Hepatocyte (in vitro differentiated cells): Measurements from ENCODE around the gene NYAP2. TPM values are rescaled to one million over a fixed set of nuclear protein-coding genes. Genes with fewer than 3 reads are reported as not detected.

Source experiments
- DNase-seq: peaks from one replicate; pipeline ENCODE4 v3.0.0-alpha.2; 2016; ENCODE audit warnings: low spot score
- H2AFZ ChIP-seq: fragments of 200-600 bp; sonication (generic); 2 replicates; pipeline ENCODE4 v1.6.0; 2016; ENCODE audit warnings: antibody characterized with exemption, mild to moderate bottlenecking
- H3K27ac ChIP-seq: fragments of 200-600 bp; sonication (generic); 2 replicates; pipeline ENCODE4 v1.5.1; 2016; ENCODE audit warnings: mild to moderate bottlenecking
- H3K27me3 ChIP-seq: fragments of 200-600 bp; sonication (generic); 2 replicates; pipeline ENCODE4 v1.6.1; 2016
- H3K36me3 ChIP-seq: fragments of 200-600 bp; sonication (generic); replicated peaks from 2 replicates; pipeline ENCODE4 v1.5.1; 2016; ENCODE audit warnings: low read depth; ENCODE audit not compliant: insufficient read depth
- H3K4me1 ChIP-seq: fragments of 200-600 bp; sonication (generic); 2 replicates; pipeline ENCODE4 v1.5.1; 2016; ENCODE audit warnings: mild to moderate bottlenecking, moderate library complexity; ENCODE audit not compliant: insufficient read depth
- H3K4me2 ChIP-seq: fragments of 200-600 bp; sonication (generic); 2 replicates; pipeline ENCODE4 v1.6.0; 2016
- H3K4me3 ChIP-seq: fragments of 200-600 bp; sonication (generic); 2 replicates; pipeline ENCODE4 v1.5.1; 2016; ENCODE audit warnings: mild to moderate bottlenecking
- H3K79me2 ChIP-seq: fragments of 200-600 bp; sonication (generic); 2 replicates; pipeline ENCODE4 v1.6.0; 2017; ENCODE audit warnings: mild to moderate bottlenecking
- H3K9me2 ChIP-seq: fragments of 200-600 bp; sonication (generic); replicated peaks from 2 replicates; pipeline ENCODE4 v1.6.0; 2017; ENCODE audit warnings: mild to moderate bottlenecking; ENCODE audit not compliant: insufficient read depth
- H3K9me3 ChIP-seq: fragments of 200-600 bp; sonication (generic); 2 replicates; pipeline ENCODE4 v1.5.1; 2016; ENCODE audit warnings: low read depth, mild to moderate bottlenecking
- H4K20me1 ChIP-seq: fragments of 200-600 bp; sonication (generic); 2 replicates; pipeline ENCODE4 v1.6.0; 2016; ENCODE audit warnings: mild to moderate bottlenecking; ENCODE audit not compliant: insufficient read depth, poor library complexity, severe bottlenecking
- CTCF ChIP-seq: fragments of 200-600 bp; sonication (generic); IDR thresholded peaks from 2 replicates; pipeline ENCODE4 v1.5.1; 2016; ENCODE audit warnings: antibody characterized with exemption, mild to moderate bottlenecking; ENCODE audit not compliant: poor library complexity
- EZH2 ChIP-seq: fragments of 200-600 bp; sonication (generic); IDR thresholded peaks from 2 replicates; pipeline ENCODE4 v1.6.1; 2016; ENCODE audit warnings: antibody characterized with exemption, mild to moderate bottlenecking, borderline replicate concordance
- EZH2phosphoT487 ChIP-seq: fragments of 200-600 bp; sonication (generic); IDR thresholded peaks from one replicate; pipeline ENCODE4 v1.6.1; 2018; ENCODE audit warnings: antibody characterized with exemption, mild to moderate bottlenecking, low read depth, moderate library complexity; ENCODE audit not compliant: unreplicated experiment, severe bottlenecking
- WGBS: methylation state at CpG from one replicate; pipeline ENCODE4 v1.1.6; 2016; ENCODE audit warnings: low lambda C conversion rate; ENCODE audit errors: missing lambda C conversion rate; 5-methylcytosine and 5-hydroxymethylcytosine counted together
- polyA plus RNA-seq: library from polyadenylated mRNA; unstranded; fragments of >200 nt; fragmentation: Nextera tagmentation; extraction: Ambion mirVana; gene quantifications from 2 replicates; pipeline ENCODE4 v1.2.1, GENCODE V29; 2016
- total RNA-seq: library from RNA; depleted of rRNA; stranded (reverse); fragments of >200 nt; gene quantifications from 2 replicates; pipeline ENCODE4 v1.2.3, GENCODE V29; 2014

NYAP2 gene
- total and polyA plus RNA-seq, 2 experiments from 2014 or later = 0.23 to 0.37 TPM

GRCh38 chr2:225463449-225463848, 63.9 kb downstream of the NYAP2 start:
- no peaks in the 10 kb centered on the region for H3K79me2 ChIP-seq
- DNase-seq = no peak
- TF ChIP-seq EZH2phosphoT487 (no peak), EZH2 (no peak), CTCF (no peak)
- H3K27me3 ChIP-seq = no peaks in the 10 kb centered on the region
- H3K27ac ChIP-seq = no peak overlapping the region
- H3K4me1 ChIP-seq = peaks cover 16% of the 10 kb centered on the region
- 91% methylated on average over 1 of the region's 1 CpG for WGBS
- no peaks in the 10 kb centered on the region for H3K36me3 ChIP-seq
- no peak overlapping the region for H3K4me2 ChIP-seq
- no peak overlapping the region for H3K4me3 ChIP-seq
- no peak overlapping the region for H2AFZ ChIP-seq
- H3K9me2 ChIP-seq = no peaks in the 10 kb centered on the region
- H4K20me1 ChIP-seq = no peaks in the 10 kb centered on the region
- H3K9me3 ChIP-seq = no peaks in the 10 kb centered on the region

GRCh38 chr2:225464346-225465025, 65.0 kb downstream of the NYAP2 start:
- H3K9me3 ChIP-seq = no peaks in the 10 kb centered on the region
- no peaks in the 10 kb centered on the region for H3K27me3 ChIP-seq
- H2AFZ ChIP-seq = no peak overlapping the region
- H3K27ac ChIP-seq = no peak overlapping the region
- no peak overlapping the region for H3K4me2 ChIP-seq
- DNase-seq = no peak
- H3K4me3 ChIP-seq = no peak overlapping the region
- peaks cover 8% of the 10 kb centered on the region for H3K4me1 ChIP-seq
- no peaks in the 10 kb centered on the region for H3K9me2 ChIP-seq
- no peaks in the 10 kb centered on the region for H3K79me2 ChIP-seq
- no peaks in the 10 kb centered on the region for H4K20me1 ChIP-seq
- no peaks in the 10 kb centered on the region for H3K36me3 ChIP-seq
- TF ChIP-seq EZH2 = no peak
- TF ChIP-seq CTCF = no peak
- TF ChIP-seq EZH2phosphoT487 = no peak
- WGBS = 86% methylated on average over 10 of the region's 10 CpGs

GRCh38 chr2:225465827-225466226, 66.3 kb downstream of the NYAP2 start:
- peaks cover 8% of the 10 kb centered on the region for H3K4me1 ChIP-seq
- no peak overlapping the region for H2AFZ ChIP-seq
- H3K36me3 ChIP-seq = no peaks in the 10 kb centered on the region
- no peak overlapping the region for H3K4me2 ChIP-seq
- WGBS = 69% methylated on average over 4 of the region's 4 CpGs
- no peak overlapping the region for H3K4me3 ChIP-seq
- DNase-seq = no peak
- no peaks in the 10 kb centered on the region for H3K79me2 ChIP-seq
- no peaks in the 10 kb centered on the region for H4K20me1 ChIP-seq
- TF ChIP-seq EZH2 (no peak), CTCF (no peak), EZH2phosphoT487 (no peak)
- H3K27me3 ChIP-seq = no peaks in the 10 kb centered on the region
- no peaks in the 10 kb centered on the region for H3K9me3 ChIP-seq
- no peak overlapping the region for H3K27ac ChIP-seq
- no peaks in the 10 kb centered on the region for H3K9me2 ChIP-seq
